Hair follicle dermal papilla cell (primary cell): ENCODE measurements around the gene COL25A1. TPM values are rescaled to one million over a fixed set of nuclear protein-coding genes. Genes with fewer than 3 reads are reported as not detected.

Experiments used
- total RNA-seq: library from RNA; depleted of rRNA; stranded (reverse); fragments of >200 nt; gene quantifications from 2 replicates; pipeline ENCODE4 v1.2.3, GENCODE V29; 2012

COL25A1 gene
- total RNA-seq: 2.4 and 4.1 TPM in 2 replicates

GRCh38 chr4:109302361-109303139, at the start of gene COL25A1:
Gene COL25A1, minus strand, starts transcription at chr4:109302658.

DNA sequence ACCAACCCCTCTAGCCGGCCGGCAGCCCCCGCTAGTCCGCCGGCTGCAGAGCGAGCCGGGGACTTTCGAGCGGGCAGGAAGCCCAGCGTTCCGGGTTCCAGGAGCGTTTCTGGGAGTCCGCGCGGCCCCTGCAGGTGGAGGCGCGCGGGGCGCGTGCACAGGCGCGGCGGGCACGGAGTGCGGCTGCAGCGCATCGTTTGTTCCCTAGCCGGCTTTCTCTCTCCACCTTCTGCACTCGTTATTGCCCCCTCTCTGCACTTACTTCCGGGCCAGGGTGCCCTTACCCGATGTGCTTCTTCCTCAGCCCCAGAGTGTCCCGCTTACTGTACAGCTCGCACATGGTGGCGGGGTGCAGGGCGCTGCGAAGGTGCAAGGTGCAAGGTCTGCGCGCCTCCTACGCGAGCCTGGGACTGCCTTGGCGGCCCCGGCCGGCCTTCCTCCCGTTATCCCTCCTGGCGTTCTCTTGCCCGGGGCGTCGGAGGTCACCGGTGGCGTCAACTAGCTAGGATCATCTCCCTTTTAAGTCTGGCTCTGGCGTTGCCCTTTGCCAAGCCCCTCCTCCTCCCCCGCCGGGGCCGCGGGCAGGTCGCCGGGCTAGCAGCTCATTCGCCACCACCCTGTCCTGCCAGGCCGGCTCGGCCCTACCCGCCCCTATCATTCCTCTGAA, 539.8 kb downstream of the COL25A1 start, which contains the start of gene ETNPPL:
TSS of gene ETNPPL (minus strand) at position 495 of the 667 bp plus-strand sequence. CDS start at position 340, 155 bp downstream.

Other genes starting within 250 kb of the COL25A1 start
- 24.3 and 25.0 TPM in 2 replicates for gene SEC24B, start 131.2 kb upstream of the COL25A1 start, total RNA-seq